CD4-positive, alpha-beta T cell treated with Interleukin-17A for 4 hours (primary cell): Measurements from ENCODE around the gene MED25.
"Not testable (repeated sequence)": the region's sequence is repeated elsewhere in the genome, so short reads cannot be mapped to it uniquely, and the experiment has no call there.

ENCODE experiments used
- DNase-seq: peaks from one replicate; pipeline ENCODE4 v3.0.0-alpha.2; 2020; ENCODE audit warnings: mixed read lengths

Gene MED25

DNA sequence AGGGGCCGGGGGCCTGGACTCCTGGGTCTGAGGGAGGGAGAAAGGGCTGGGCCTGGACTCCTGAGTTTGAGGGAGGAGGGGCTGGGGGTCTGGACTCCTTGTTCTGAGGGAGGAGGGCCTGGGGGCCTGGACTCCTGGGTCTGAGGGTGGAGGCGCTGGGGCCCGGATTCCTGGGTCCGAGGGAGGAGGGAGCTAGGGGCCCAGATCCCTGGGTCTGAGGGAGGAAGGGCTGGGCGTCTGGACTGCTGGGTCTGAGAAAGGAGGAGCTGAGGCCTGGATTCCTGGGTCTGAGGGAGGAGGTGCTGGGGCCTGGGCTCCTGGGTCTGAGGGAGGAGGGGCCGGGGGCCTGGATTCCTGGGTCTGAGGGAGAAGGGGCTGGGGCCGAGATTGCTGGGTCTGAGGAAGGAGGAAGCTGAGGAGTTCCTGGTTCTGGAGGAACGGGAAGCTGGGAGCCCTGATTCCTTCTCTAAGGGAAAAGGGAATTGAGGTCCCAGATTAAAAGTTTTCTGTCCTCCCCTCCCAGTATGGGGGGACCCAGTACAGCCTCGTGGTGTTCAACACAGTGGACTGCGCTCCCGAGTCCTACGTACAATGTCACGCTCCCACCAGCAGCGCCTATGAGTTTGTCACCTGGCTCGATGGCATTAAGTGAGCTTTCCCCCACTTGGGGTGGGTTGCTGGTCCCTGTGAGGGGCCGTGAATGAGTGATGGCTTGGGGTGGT is 721 bp downstream of the MED25 start:
- DNase-seq, result no peak

DNA sequence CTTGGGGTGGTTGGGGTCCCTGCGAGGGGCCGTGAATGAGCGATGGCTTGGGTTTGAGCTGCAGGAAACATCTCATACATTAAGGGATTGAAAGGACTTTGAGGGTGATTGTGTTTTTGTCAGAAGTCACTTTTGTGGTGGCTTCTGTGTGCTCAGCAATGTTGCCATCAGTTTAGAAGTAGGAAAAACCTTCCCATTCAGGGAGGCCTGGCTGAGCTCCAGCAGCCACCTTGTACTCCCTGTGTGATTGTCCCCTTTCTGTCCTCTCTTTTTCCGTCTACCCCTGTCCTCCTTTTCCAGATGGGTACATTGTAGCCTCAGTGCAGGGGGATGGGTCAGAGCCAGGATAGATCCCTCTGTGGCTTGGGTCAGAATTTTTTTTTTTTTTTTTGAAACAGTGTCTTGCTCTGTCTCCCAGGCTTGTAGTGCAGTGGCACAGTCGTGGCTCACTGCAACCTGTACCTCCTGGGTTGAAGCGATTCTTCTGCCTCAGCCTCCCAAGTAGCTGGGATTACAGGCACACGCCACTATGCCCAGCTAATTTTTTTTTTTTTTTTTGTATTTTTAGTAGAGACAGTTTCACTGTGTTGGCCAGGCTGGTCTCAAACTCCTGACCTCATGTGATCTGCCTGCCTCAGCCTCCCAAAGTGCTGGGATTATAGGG is 1.5 kb downstream of the MED25 start:
- DNase-seq, result not testable (repeated sequence)

DNA sequence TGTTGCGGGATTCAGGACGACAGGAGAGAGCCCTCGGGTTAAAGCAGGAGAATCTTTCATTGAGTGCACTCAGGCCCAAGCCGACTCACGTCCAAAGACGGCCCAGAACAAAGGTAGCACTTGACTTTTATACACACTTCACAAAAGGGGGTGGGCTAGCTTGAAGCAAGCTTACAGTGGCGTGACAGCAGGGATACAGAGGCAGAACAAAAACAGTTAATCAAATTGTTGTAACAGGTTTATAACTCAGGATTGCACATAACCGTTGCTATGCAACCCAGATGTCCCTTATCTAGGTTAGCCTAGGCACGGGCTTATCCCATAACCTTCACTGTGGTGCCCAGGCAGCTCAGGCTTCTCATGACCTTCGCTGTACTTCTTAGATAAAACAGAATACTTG is 2.0 kb downstream of the MED25 start:
- DNase-seq, result no peak

DNA sequence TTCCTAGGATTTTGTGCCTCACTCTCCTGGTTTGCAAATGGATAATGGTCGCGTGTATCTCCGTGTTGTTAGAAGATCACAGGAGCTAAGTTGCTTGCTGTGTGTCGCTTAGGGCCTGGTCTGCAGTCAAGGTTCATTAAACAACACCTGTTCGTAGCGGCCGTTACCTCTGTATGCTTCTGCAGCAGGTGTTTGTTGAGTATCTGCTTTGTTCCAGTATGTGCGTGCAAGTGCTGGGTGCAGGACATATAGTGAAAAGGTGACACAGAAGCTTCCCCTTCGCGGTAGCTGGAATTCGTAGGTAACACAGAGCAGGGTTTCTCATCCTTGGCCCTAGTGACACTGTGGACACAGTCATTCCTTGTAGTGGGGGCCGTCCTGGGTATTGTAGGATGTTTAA is 5.4 kb downstream of the MED25 start:
- no peak for DNase-seq

DNA sequence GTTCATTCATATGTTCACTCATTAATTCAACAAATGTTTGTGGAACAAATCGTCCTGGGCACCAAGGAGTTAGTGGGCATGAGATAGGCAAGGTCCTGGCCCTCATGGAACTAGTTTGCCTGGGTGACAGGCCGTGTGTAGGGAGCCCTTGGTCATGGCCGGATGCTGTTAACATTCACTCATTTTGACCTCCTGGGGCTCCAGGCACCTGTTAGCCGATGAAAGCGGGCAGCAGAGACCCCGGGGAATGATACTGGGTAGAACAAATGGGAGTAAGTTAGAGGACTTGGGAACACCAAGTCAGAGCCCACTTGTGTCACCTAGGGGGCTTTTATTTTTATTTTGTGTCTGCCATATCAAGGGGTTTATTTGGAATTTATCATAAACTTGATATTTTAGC is 6.6 kb downstream of the MED25 start:
- DNase-seq, result no peak

DNA sequence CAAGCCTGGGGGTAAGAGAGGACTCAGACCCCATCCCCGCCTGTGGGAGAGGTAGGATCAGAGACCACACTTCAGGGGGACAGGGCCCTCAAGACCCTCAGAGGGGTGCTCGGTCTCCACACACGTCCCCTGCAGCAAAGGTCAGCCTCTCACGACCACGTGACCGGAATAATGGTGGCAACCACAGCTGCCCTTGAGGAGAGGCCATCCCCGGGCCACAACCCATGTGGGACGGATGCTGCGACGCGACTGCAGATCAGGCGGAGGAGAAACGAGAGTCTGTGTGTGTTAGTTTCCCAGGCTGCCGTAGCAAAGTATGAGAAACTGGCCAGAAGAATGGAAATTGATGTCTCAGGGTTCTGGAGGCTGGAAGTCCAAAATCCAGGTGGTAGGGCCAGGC is 8.9 kb downstream of the MED25 start:
- DNase-seq, result no peak

DNA sequence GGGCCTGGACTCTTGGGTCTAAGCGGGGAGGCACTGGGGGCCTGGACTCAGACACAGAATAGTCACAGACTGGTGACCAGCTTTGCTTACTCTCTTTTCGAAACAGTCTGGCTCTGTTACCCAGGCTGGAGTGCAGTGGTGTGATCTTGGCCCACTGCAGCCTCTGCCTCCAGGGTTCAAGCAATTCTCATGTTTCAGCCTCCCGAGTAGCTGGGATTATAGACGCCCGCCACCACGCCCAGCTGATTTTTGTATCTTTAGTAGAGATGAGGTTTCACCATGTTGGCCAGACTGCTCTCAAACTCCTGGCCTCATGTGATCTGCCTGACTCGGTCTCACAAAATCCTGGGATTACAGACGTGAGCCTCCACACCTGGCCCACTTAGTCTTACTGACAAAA is 11.1 kb downstream of the MED25 start:
- no peak for DNase-seq

DNA sequence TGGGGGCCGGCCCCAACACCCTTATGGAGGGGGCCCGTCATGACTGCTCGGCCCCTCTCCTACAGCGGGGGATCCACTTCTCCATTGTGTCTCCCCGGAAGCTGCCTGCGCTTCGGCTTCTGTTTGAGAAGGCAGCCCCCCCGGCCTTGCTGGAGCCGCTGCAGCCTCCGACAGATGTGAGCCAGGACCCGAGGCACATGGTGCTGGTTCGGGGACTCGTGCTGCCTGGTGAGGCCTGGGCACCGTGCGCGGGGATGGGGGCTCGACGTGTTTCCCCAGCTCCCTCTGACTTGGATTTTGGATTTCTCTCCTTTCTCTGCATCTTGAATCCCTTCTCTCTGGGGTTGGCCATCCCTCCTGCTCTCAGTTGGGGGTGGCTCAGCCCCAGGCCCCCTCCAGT is 11.6 kb downstream of the MED25 start:
- no peak for DNase-seq

DNA sequence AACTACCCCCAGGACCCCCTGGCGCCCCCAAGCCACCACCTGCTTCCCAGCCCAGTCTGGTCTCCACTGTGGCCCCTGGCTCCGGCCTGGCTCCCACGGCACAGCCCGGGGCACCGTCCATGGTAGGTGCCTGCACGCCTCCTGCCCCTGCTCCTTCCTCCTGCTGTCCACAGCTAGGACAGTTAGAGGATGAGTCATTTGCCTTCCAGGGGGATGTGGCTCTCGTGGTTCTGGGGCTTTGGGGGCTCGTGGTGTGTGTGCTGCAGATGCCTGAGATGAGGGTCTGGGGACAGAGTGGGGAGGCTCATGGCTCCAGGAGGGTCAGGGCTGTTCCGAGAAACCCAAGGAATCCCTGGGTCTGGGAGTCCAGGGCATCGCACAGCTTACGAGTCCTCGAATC is 12.7 kb downstream of the MED25 start:
- DNase-seq, result no peak

DNA sequence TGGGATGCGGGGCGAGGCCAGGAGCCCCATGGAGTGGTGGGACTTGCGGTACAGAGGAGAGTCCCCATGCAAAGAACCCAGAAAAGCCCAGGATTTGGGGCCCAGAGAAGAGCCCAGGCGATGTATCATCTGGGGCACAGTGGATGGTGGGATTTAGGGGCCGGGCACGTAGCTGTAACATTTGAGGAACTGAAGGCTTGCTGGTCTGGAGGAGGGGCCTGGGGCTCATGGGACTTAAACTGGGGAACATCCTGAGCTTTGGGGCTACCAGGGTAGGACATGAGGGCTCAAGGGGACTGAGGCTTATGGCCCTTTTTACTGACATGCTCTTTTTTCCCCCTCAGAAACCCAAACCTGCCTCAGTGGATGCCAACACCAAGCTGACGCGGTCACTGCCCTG is 13.5 kb downstream of the MED25 start:
- no peak for DNase-seq

DNA sequence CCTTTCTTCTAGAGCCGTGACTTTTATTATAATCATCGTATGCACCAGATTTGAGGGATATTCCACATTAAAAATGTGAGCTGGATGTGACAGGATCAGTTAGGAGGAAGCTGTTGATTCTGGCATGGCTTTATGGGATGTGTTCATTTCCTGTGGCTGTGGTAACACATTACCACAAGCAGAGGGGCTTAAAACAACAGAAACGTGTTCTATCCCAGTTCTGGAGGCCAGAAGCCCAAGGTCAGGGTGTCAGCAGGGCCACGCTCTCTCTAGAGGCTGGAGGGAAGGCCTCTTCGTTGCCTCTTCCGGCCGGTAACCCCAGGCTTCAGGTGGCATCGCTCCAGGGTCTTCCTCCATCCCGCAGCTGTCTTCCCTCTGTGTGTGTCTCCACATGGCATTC is 14.5 kb downstream of the MED25 start:
- no peak for DNase-seq

DNA sequence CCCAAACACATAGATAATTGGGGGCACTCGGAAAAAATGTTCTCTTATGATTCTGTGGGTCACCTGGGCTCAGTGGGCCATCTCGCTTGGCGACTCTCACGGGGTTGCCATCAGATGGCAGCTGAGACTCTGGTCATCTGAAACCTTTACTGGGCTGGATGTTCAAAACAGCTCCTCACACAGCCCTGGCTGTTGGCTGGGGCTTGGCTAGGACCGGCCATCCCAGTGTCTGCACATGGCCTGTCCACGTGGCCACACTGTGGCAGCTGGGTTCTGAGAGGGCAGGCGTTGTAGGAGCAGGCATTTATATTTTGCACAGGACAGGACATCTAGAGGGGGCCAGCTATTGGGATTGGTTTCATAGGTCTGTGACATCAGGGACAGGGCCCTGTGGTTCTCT is 15.5 kb downstream of the MED25 start:
- no peak for DNase-seq

DNA sequence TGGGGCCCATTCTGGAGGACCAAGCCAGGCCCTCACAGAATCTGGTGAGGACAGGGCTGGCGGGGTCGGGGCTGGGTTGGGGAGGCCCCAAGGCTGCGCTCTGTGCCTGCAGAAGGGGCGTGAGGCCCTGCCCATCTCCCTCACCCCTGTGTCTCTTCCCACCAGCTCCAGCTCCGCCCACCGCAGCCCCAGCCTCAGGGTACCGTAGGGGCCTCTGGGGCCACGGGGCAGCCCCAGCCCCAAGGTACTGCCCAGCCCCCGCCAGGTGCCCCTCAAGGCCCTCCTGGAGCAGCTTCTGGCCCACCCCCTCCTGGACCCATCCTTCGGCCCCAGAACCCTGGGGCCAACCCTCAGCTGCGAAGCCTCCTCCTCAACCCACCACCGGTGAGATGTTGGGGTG is 17.5 kb downstream of the MED25 start:
- DNase-seq, result no peak

DNA sequence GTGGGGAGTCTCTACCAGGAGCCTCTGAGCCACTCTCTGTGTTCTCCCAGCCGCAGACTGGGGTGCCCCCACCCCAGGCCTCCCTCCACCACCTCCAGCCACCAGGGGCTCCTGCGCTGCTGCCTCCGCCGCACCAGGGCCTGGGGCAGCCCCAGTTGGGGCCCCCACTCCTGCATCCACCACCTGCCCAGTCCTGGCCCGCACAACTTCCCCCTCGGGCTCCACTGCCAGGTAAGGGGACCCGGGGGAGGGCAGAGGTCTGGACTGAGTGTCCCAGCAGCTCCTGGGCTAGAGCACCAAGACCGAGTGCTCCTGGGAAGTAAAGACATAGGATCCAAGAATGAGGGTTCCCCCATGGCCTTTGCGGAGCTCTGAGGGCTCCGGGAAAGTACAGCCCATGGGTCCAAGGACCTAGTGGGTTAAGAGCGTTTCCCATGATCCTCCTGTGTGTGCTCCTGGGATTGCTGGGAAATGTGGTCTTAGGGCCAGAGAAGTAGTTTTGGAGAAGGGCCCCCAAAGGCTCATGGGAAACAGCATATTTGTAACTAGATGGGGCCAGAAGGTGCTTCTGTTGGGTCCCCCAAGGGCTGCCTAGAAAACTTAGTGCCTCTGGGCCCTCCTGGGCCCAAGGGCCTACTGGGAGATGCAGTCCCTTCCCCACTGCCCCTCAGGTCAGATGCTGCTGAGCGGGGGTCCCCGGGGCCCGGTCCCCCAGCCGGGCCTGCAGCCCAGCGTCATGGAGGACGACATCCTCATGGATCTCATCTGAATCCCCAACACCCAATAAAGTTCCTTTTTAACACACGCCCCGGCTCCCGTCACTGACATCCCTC is 18.3 kb downstream of the MED25 start:
- no peak for DNase-seq

DNA sequence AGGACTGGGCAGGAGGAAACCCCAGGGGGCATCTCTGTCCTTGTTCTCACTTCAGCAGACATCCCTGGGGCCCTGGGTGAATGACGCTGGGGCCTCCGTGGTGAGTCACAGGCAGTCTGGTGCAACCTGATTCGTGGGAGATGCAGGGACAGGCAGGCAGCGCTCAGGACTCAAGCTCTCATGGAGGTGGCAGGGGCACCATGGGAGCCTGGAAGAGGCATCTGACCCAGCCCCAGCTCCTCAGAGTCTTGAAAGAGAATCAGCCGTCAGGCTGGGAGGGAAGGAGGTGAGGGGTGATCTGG is 18.9 kb downstream of the MED25 start:
- no peak for DNase-seq

DNA sequence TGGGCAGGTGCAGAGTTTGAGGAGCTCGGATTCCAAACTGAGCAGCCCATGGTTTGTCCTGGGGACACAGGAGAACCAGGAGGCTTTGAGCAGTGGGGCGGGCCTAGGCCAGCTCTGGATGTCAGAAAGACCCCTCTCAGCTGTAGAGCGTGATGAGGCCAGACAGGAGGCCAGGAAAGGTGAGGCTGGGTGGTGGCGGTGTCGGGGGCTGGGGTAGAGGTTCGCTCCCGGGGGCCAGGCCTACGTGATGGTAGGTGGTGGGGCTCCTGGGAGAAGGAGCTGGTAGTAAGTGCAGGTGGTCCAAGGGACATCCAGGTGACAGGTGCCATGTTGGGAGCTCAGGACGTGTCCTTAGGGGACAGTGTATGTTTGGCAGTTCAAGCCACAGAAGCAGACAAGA is 19.3 kb downstream of the MED25 start:
- DNase-seq, result no peak

DNA sequence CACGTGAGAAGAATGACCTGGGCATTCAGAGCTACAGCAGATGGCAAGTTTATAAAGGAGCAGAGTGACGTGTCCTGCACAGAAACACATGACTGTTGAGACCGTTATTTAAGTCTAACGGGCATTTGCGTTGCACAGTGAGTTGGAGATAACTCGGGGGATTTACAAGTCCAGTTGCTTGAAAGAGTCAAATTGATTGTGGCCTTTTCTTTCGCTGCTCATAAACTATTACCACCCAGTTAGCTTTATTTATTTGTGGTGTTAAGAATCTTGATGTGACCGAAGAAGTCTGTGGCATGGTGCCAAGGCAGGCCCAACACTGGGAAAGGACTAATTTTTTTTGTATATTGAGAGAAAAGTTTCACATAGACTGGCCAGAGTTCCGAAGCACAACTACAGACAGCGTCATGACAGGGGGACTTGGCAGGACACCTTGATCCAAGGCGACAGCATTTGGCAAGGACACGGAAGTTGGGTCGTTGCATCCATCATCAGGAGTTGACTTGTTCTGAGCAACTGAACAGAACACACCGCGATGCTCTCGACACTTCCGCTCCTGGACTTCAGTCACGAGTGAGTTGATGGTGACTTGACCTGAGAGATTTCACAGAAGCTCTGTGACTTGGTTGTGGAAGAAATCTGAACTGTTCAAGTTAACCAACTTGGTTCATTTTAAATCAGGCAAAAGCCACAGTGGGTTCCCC is 20.9 kb downstream of the MED25 start:
- DNase-seq, result no peak

DNA sequence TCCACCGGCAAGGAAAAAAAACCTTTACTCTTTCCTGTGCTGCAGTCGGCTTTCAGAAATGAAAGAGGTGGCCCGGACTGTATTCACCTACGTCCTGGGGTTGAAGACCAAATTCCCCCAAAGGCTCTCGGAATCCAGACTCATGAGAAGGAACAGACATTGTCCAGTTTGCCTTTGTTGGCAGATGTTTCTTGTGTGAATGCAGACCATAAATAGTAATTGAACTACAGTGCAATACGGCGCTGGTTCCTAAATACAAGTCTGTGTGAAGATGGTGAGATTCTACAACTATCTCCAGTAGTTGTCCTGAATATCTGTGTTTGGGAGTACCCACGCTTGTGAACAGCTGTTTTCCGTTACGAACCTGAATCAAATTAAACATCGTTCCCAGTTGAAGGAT is 21.6 kb downstream of the MED25 start:
- DNase-seq, result no peak

DNA sequence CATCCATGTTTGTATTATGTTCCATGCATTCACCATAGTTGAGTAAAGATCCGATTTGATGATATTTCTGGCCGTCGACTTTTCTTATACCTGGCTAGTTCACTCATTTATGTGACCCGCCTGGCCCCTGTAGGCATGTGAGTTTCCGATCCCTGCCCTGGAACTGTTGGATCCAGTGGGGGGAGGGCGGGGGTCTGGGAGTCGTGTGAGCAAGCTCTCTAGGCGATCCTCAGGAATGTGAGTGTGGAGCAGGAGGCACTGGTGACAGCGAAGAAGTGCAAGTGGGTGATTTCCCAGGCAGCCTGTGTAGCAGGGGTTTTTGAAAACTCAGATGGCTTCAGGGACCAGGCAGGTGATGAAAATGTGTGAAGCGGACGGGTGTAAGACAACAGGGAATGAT is 22.2 kb downstream of the MED25 start:
- no peak for DNase-seq

DNA sequence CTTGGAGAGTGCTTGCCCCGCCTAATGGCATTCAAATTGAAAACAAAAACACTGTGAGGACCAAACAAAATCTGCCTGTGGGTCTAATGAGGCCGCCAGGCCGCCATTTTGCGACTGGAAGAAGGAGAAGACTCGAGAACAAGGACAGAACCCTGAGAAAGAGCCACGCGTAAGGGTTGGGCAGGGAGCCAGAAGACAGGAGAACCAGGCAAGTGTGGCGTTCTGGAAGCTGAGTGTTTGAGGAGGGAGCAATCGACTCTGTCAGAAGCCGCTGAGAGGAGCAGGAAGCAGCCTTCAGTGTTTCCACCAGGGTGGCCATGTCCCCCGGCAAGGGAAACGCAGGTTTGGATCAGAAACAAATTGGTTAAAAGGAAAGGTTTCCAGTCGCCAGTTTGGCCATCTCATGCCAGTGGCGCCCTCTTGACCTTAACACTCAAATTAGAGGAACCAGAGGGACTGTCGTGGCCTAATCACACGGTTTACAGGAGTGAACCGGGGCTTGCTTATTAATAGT is 22.7 kb downstream of the MED25 start:
- no peak for DNase-seq

DNA sequence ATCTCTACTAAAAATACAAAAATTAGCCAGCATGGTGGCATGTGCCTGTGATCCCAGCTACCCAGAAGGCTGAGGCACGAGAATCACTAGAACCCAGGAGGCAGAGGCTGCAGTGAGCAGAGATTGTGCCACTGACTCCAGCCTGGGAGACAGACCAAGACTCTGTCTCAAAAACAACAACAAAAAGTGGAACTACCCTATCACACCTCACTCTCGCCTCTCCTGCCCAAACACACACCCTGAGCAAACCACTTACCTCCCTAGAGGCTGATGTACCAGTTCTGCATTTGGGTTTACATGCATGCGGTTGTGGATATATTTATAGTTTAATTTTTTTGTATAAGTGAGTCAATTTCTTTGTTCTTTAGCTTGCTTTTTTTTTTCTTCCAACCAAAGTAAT is 25.2 kb downstream of the MED25 start:
- no peak for DNase-seq

DNA sequence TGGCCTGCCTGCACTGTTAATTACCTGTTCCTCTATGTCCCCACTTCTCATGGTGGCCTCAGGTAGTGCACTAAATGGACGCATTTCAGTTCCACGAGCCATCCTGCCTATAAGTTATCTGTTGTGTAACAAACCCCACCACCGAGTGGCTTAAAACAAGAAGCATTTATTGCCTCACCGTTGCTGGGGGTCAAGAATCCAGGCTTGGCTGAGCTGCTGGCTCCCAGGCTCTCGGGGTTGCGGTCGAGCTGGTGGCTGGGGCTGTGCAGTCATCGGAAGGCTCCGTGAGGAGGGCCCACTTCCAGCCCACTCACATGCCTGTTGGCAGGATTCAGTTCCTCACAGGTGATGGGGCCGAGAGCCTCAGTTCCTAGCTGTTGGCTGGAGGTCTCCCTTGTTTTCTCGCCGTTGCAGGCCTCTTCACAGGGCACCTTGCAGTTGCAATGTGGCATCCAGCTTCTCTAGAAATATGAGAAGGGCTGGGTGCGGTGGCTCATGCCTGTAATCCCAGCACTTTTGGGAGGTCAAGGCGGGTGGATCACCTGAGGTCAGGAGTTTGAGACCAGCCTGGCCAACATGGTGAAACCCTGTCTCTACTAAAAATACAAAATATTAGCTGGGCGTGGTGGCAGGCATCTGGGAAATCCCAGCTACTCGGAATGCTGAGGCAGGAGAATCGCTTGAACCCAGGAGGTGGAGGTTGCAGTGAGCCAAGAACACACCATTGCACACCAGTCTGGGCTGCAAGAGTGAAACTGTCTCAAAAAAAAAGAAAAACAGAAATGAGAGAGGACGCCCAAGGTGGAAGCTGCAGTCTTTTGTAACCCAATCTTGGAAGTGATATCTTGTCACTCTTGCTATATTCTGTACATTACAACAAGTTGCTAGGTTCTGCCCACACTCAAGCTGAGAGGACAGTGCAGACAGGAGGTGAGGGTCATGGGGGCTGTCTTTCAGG is 26.3 kb downstream of the MED25 start:
- DNase-seq, result no peak
